Middle frontal gyrus (tissue), 1 donor: ENCODE measurements around the gene TNFRSF14.
"Not testable (repeated sequence)": the region's sequence is repeated elsewhere in the genome, so short reads cannot be mapped to it uniquely, and the experiment has no call there.

Experiments
- DNase-seq: peaks from one replicate; pipeline ENCODE4 v3.0.0-alpha.2; 2015; ENCODE audit warnings: low spot score; ENCODE audit errors: extremely low spot score

TNFRSF14 gene

GRCh38 chr1:2553076-2553475, 3.1 kb upstream of the TNFRSF14 start:
- not testable (repeated sequence) for DNase-seq

DNA sequence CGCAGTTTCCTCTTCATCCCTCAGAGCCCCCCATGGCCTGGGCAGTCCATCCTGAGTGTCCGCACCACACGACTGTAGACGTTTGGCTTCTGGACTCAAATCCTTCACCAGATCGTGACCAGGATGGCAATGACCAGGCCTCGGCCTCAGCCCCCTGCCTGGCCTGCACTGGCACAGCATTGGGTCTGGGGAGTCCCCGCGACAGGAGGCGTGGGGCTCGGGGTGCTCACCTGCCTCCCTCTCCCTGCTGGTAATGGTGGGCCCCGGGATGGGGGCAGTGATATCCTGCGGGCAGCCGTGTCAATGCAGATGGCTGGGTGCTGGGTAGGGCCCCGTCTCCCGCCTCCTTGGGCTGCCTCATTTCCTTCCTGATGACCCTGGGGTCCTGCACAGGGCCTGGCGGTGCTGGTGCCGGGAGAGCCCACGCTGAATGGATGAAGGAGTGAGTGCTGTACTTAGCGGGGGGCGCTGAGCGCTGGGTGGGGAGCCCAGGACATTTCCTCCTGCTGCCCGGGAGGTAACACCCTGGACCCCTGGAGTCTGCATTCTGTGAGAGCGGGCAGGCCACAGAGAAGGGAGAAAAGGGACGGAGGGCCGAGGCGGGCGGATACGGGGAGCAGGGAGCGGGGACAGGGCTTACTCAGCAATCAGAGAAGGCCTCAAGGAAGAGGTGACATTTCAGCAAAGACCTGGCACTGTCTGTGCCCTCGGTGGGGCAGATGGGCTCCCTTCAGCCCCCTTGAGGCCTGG, 2.1 kb upstream of the TNFRSF14 start:
- no peak for DNase-seq

GRCh38 chr1:2554621-2555387, 1.4 kb upstream of the TNFRSF14 start:
- no peak for DNase-seq

- no peak for DNase-seq
These were observed 416 bp upstream of the TNFRSF14 start for GRCh38 chr1:2555634-2556276.

DNA sequence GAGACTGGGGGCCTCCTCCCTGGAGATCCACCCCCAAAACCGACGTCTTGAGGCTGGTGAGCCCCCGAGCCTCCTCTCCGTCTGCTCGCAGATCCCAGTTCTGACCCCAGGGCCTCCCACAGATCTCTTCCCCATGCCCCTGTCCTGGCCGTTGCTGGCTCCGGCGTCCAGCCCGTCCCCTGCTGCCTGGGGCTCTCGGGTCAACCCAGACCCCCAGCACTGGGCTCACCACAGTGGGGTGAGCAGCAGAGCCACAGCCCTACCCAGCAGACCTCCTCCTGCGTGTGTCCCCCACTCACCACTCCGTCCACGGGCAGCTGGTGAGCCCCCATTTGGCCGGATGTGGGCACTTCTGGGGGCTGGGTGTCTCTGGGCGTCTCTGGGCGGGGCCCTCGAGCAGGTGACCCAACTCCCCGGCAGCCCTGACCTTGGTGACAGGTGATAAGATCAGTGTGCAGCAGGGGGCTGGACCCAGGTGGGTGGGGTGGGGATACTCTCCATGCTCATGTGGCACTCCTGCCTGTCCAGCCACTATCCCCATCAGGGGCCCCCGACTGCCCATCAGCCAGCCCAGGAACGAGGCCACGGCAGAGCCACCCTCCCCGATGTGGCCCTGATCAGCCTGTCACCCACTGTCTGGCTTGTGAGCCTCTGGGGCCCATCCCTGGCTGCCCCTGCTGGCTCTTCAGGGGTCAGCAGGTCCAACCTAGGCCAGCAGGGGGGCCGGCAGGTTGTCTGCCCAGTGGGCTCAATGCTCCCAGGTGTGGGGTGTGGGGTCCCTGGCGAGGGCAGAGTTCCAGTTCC, 709 bp downstream of the TNFRSF14 start:
- DNase-seq = no peak

GRCh38 chr1:2557482-2558400, 1.6 kb downstream of the TNFRSF14 start:
- DNase-seq = no peak

DNA sequence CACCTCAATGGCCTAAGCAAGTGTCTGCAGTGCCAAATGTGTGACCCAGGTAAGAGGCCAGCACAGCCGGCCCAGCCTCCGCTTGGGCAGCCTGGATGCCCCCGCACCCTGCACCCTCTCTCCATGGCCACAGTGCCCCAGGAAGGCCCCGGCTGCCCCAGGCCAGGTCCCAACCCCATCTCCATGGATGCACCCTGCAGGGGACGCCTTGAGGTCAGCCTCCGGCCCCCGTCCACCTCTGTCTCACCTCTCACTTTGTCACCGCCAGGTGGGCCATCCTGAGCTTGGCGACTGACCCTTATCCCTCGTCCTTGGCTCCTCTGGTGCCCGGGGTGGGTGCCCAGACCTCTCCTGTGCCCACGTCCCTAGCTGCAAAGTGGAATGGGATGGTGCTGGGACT, 2.2 kb downstream of the TNFRSF14 start:
- DNase-seq = no peak

- DNase-seq = no peak
These were observed 2.7 kb downstream of the TNFRSF14 start for GRCh38 chr1:2558861-2559260.

DNA sequence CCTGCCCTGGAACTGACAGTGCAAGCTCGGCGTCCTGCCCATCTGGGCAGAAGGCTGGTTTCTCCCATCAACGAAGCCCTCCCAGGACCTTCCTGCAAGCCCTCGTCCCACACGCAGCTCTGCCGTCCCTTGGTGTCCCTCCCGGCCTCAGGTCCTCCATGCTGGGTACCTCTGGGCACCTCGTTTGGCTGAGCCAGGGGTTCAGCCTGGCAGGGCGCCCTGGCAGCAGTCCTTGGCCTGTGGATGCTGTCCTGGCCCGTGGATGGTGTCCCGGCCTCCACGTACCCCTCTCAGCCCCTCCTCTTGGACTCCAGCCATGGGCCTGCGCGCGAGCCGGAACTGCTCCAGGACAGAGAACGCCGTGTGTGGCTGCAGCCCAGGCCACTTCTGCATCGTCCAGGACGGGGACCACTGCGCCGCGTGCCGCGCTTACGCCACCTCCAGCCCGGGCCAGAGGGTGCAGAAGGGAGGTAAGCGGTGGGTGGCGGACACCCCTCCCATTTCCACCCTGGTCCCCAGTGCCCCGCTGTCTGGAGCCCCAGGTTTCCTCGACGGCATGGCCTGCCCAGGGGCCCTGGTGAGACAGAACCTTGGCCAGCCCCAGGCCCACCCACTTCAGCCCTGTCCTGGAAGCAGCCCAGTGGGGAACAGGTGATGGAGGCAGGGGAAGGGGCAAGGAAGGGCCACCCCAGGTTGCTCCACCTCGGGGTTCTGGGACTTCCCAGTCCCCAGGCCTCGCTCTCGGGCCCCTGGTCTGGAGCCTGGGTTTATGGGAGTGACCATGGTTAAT, 3.5 kb downstream of the TNFRSF14 start:
- DNase-seq = no peak

DNA sequence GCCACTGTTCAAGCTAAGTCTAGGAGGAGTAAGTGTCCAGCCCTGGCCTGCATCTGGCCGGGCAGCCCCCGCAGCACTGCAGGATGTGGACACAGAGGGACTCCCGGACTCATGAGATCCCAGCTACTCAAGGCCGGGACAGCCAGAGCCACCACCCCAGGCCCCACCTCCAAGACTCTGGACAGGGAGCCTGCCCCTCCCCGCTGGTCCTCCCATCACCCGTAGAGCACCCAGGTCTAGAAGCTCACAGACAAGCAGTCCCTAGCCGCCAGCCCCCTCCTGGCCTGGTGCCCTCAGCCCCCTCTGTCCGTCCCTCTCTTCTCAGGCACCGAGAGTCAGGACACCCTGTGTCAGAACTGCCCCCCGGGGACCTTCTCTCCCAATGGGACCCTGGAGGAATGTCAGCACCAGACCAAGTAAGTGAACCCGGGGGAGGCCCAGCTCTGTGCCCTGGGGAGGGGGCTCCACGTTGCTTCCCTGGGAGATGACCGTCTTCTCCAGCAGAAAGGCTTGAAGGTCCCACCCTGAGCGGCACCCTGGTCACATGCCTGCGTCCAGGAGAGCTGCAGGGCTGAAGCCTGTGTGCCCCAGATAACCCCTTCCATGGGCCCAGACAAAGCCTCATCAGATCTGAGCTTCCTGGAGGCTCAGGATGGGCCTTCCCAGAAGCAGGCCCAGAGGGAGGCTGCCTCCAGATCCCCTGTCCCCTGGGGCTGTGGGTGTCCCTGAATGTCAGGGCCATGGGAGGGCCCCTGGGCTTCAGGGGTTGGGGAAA, 4.3 kb downstream of the TNFRSF14 start:
- no peak for DNase-seq

DNA sequence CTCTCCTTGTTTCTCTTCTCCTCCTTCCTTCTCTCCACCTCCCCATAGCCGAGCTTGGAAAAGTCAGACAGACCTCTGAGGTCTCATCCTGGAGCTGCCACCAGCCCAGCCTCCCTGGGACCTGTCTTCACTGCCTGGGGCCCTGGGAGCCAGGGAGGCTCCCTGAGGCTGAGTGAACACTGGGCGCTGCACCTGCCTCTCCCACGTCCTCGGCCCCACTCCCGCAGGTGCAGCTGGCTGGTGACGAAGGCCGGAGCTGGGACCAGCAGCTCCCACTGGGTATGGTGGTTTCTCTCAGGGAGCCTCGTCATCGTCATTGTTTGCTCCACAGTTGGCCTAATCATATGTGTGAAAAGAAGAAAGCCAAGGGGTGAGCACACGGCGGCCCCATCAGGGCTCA, 5.3 kb downstream of the TNFRSF14 start:
- no peak for DNase-seq

DNA sequence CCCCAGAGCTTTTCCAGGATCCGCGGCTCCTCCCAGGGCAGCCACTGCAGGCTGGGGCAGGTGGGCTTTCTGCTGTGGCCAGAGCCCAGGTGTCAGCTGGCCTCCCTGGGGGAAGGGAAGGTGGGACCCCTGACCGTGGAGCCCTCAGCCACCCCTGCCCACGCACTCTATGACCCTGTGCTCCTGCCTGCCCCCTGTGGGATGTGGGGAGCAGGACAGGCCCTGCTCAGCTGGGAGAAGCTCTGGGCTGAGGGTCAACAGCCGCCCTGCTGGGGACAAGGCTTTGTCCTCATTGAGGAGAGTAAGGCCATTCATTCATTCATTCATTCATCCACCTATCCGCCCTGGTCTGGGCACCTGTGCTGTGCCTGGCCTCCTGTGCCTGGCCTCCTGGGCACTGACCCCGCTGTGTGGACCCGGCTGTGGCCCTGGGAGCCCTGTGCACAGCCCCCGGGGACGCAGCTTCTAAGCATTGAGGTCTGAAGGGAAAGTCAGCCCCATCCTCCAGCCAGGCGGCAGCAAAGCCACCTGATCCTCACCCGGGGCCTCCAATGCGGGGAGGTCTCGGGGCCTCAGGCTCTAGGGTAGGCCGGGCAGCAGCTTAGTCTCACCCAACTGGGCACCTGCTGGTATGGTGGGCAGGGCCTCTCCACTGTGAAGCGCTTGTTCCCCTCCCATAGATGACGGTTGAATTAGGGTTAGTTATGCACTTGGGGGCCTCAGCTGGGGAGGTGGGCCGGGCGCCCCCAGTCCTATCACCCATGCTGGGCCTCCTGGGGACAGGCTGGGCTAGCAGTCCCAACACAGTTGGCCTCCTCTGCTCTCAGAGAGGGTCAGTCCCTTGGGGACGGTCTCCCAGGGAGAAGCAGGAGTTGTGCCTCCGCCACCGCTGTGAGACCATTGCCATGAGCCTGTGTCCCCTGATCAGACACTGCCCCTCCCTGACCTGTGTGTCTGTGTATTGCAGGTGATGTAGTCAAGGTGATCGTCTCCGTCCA, 6.0 kb downstream of the TNFRSF14 start:
- DNase-seq = no peak

DNA sequence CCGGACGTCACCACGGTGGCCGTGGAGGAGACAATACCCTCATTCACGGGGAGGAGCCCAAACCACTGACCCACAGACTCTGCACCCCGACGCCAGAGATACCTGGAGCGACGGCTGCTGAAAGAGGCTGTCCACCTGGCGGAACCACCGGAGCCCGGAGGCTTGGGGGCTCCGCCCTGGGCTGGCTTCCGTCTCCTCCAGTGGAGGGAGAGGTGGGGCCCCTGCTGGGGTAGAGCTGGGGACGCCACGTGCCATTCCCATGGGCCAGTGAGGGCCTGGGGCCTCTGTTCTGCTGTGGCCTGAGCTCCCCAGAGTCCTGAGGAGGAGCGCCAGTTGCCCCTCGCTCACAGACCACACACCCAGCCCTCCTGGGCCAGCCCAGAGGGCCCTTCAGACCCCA, 7.0 kb downstream of the TNFRSF14 start:
- no peak for DNase-seq

DNA sequence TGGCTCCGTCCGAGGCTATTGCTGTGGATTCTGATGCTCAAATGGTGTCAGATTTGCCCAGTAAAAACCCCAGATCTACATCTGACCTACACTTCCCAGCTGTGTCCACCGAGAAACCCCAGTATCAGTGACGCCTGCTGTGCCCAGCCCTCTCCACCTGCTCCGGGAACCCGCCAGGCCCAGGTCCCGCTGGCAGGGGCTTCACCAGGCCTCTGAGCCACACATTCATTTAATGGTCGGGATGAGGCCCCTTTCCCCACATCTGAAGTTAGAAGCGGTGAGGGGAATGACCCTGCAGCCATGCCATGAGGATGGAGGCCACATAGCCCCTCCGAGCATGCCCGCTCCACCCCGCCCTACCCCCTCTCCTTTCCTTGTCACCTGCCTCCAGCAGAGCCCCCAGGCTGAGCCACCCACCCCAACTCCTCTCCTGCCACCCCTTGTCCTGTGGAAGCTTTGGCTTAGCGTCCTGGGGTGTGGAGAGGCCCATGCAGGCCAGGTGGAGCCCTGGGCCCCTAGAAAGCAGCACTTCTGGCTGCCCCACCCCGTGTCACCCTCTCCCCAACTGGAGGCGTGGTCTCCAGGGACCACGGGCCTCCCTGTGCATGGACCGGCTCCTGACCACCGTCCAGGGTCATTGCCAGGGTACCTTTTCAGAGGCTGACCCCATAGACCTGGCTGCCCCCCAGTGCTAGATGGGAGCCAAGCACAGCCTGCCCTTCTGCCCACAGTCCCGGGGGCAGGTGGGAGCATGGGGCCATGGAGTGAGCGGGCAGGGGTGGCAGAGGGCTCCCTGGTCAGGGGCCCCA, 8.0 kb downstream of the TNFRSF14 start:
- no peak for DNase-seq

DNA sequence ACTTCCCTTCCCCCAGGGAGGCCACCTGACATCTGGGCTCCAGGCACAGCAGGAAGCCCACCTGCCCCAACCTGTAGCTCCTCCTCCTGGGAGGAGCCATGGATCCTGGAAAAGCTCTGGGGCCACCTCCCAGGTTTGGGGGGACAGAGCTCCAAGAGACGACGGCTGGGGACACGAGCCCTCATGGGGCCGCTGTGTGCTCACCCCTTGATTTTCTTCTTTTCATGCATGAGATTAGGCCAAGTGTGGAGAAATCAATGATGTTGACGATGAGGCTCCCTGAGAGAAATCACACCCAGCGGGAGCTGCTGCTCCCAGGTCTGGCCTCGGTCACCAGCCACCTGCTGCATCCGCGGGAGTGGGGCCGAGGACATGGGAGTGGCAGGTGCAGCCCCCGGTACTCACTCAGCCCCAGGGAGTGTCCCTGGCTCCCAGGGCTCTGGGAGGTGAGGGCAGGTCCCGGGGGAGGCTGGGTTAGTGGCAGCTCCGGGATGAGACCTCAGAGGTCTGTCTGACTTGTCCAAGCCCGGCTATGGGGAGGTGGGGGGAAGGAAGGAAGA, 8.7 kb downstream of the TNFRSF14 start:
- DNase-seq = no peak
